Karpas-422 (cell line): ENCODE results near the gene CLEC3B. TPM values are rescaled to one million over a fixed set of nuclear protein-coding genes. Genes with fewer than 3 reads are reported as not detected.

Experiments
- DNase-seq: peaks from one replicate; pipeline ENCODE4 v3.0.0-alpha.2; 2015
- H2AFZ ChIP-seq: fragments of 200-600 bp; sonication (generic); 2 replicates; pipeline ENCODE4 v1.6.1; 2014; ENCODE audit warnings: antibody characterized with exemption, low read length, mixed read lengths
- H3K27ac ChIP-seq: fragments of 200-600 bp; sonication (generic); 2 replicates; pipeline ENCODE4 v1.5.1; 2014; ENCODE audit warnings: mild to moderate bottlenecking, low read length, moderate library complexity
- H3K27me3 ChIP-seq: fragments of 200-600 bp; sonication (generic); 2 replicates; pipeline ENCODE4 v1.6.1; 2014; ENCODE audit warnings: low read length, mixed read lengths
- H3K36me3 ChIP-seq: fragments of 200-600 bp; sonication (generic); 2 replicates; pipeline ENCODE4 v1.6.1; 2014; ENCODE audit warnings: low read length, mixed read lengths; ENCODE audit not compliant: insufficient read depth
- H3K4me1 ChIP-seq: fragments of 200-600 bp; sonication (generic); 2 replicates; pipeline ENCODE4 v1.6.1; 2014; ENCODE audit warnings: mild to moderate bottlenecking, low read length, mixed read lengths
- H3K4me2 ChIP-seq: fragments of 200-600 bp; sonication (generic); 2 replicates; pipeline ENCODE4 v1.6.1; 2014; ENCODE audit warnings: low read length, low read depth, mild to moderate bottlenecking; ENCODE audit not compliant: poor library complexity, severe bottlenecking
- H3K4me3 ChIP-seq: fragments of 200-600 bp; sonication (generic); 2 replicates; pipeline ENCODE4 v1.5.1; 2014; ENCODE audit warnings: mild to moderate bottlenecking, antibody characterized with exemption, low read length, mixed read lengths
- H3K79me2 ChIP-seq: fragments of 200-600 bp; sonication (generic); 2 replicates; pipeline ENCODE4 v1.6.1; 2014; ENCODE audit warnings: mild to moderate bottlenecking, low read length, mixed read lengths
- H3K9ac ChIP-seq: fragments of 200-600 bp; sonication (generic); 2 replicates; pipeline ENCODE4 v1.6.0; 2014; ENCODE audit warnings: low read length
- H3K9me2 ChIP-seq: fragments of 200-600 bp; sonication (generic), shearing (Covaris generic); replicated peaks from 2 replicates; pipeline ENCODE4 v1.6.0; 2014; ENCODE audit warnings: mild to moderate bottlenecking, low read length, moderate library complexity; ENCODE audit not compliant: insufficient read depth
- H3K9me3 ChIP-seq: fragments of 300-700, 200-600 bp; sonication (generic); 2 replicates; pipeline ENCODE4 v1.6.1; 2014; ENCODE audit warnings: low read length, mixed read lengths
- H4K20me1 ChIP-seq: fragments of 200-600 bp; sonication (generic); 2 replicates; pipeline ENCODE4 v1.6.1; 2014; ENCODE audit warnings: mild to moderate bottlenecking, antibody characterized with exemption, low read length, low read depth; ENCODE audit not compliant: insufficient read depth
- total RNA-seq: library from RNA; depleted of rRNA; stranded (reverse); fragments of >200 nt; shearing (Covaris generic); gene quantifications from 2 replicates; pipeline ENCODE4 v1.2.3, GENCODE V29; 2014; ENCODE audit warnings: low replicate concordance

The CLEC3B gene
- total RNA-seq, 1 experiment from 2014 or later = not detected

- no peaks in the 10 kb centered on the region for H3K9me2 ChIP-seq
- no peak overlapping the region for H3K9ac ChIP-seq
- H3K79me2 ChIP-seq = peaks cover 71% of the 10 kb centered on the region
- no peak overlapping the region for H3K27ac ChIP-seq
- no peak overlapping the region for H3K4me2 ChIP-seq
- H3K36me3 ChIP-seq = peaks cover 67% of the 10 kb centered on the region
- no peaks in the 10 kb centered on the region; the same call in 1 of the 2 replicates for H3K4me1 ChIP-seq
- no peak for DNase-seq
- no peak overlapping the region for H3K4me3 ChIP-seq
- no peaks in the 10 kb centered on the region; the same call in 1 of the 2 replicates for H4K20me1 ChIP-seq
- H2AFZ ChIP-seq = no peak overlapping the region
- H3K9me3 ChIP-seq = no peaks in the 10 kb centered on the region
- no peaks in the 10 kb centered on the region for H3K27me3 ChIP-seq
Measured at GRCh38 chr3:44996556-44996969, 29.5 kb upstream of the CLEC3B start.

GRCh38 chr3:44999782-45000181 lies 26.3 kb upstream of the CLEC3B start:
- H3K9ac ChIP-seq = no peak overlapping the region
- no peak overlapping the region for H3K27ac ChIP-seq
- DNase-seq = no peak
- H3K36me3 ChIP-seq = peaks cover 75% of the 10 kb centered on the region
- no peaks in the 10 kb centered on the region for H3K27me3 ChIP-seq
- no peaks in the 10 kb centered on the region for H3K9me3 ChIP-seq
- no peak overlapping the region for H3K4me2 ChIP-seq
- H3K4me3 ChIP-seq = no peak overlapping the region
- no peaks in the 10 kb centered on the region; the same call in 1 of the 2 replicates for H3K4me1 ChIP-seq
- peaks cover 43% of the 10 kb centered on the region for H3K79me2 ChIP-seq
- H4K20me1 ChIP-seq = no peaks in the 10 kb centered on the region; the same call in 1 of the 2 replicates
- no peaks in the 10 kb centered on the region for H3K9me2 ChIP-seq
- H2AFZ ChIP-seq = no peak overlapping the region

DNA sequence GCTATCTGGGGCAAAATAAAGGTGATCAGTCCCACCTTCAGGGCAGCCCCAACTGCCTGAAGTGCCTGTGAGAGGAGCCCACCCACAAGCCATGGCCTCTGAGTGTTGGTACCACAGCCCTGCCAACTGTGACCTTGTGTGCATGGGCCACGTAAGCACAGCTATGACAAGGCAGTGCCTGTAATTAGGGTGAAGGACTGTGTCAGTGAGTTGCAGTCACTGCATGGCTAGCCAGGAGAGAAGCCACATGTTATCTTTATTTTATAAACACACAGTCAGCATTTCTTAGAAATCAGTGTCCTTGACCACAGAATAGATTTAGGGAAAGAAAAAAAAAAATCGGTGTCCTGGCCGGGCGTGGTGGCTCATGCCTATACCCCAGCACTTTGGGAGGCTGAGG lies 25.3 kb upstream of the CLEC3B start:
- Histone ChIP-seq H4K20me1 (no peaks in the 10 kb centered on the region; the same call in 1 of the 2 replicates), H3K4me1 (no peaks in the 10 kb centered on the region; the same call in 1 of the 2 replicates), H3K9me2 (no peaks in the 10 kb centered on the region), H3K9ac (no peak overlapping the region), H3K36me3 (peaks cover 82% of the 10 kb centered on the region), H3K9me3 (no peaks in the 10 kb centered on the region), H2AFZ (no peak overlapping the region), H3K27me3 (no peaks in the 10 kb centered on the region), H3K79me2 (peaks cover 39% of the 10 kb centered on the region), H3K4me2 (no peak overlapping the region), H3K4me3 (no peak overlapping the region), H3K27ac (no peak overlapping the region)
- no peak for DNase-seq

DNA sequence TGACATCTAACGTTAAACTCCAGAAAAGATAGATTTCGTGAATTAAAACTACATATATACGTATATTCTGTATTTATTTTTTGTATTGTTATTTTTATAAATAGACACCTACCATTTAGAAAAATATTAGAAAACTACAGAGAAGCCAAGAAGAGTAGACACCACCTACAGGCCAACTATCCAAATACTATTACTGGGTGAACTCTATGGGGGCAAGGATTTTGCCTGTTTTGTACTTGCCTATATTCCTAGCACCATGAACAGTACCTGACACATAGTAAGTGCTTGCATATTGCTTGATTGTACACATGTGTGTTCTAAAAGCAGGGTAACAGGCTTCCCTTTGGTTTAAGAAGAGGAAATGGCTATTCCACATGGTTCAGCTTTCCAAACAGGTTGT lies 24.4 kb upstream of the CLEC3B start:
- DNase-seq = no peak
- Histone ChIP-seq H3K4me1 (no peaks in the 10 kb centered on the region; the same call in 1 of the 2 replicates), H3K4me3 (no peak overlapping the region), H3K9me3 (no peaks in the 10 kb centered on the region), H2AFZ (no peak overlapping the region), H3K9me2 (no peaks in the 10 kb centered on the region), H3K4me2 (no peak overlapping the region), H3K27me3 (no peaks in the 10 kb centered on the region), H3K27ac (no peak overlapping the region), H3K79me2 (peaks cover 32% of the 10 kb centered on the region), H4K20me1 (no peaks in the 10 kb centered on the region; the same call in 1 of the 2 replicates), H3K36me3 (peaks cover 74% of the 10 kb centered on the region), H3K9ac (no peak overlapping the region)

GRCh38 chr3:45002139-45002660 lies 23.9 kb upstream of the CLEC3B start:
- H3K9ac ChIP-seq = no peak overlapping the region
- H3K9me2 ChIP-seq = no peaks in the 10 kb centered on the region
- H4K20me1 ChIP-seq = no peaks in the 10 kb centered on the region; the same call in 1 of the 2 replicates
- no peak for DNase-seq
- H3K4me2 ChIP-seq = no peak overlapping the region
- H3K27ac ChIP-seq = no peak overlapping the region
- peaks cover 74% of the 10 kb centered on the region for H3K36me3 ChIP-seq
- H3K4me3 ChIP-seq = no peak overlapping the region
- no peaks in the 10 kb centered on the region; the same call in 1 of the 2 replicates for H3K4me1 ChIP-seq
- H3K27me3 ChIP-seq = no peaks in the 10 kb centered on the region
- no peak overlapping the region for H2AFZ ChIP-seq
- no peaks in the 10 kb centered on the region for H3K9me3 ChIP-seq
- H3K79me2 ChIP-seq = peaks cover 28% of the 10 kb centered on the region

- no peaks in the 10 kb centered on the region for H3K9me2 ChIP-seq
- no peaks in the 10 kb centered on the region for H3K27me3 ChIP-seq
- H3K79me2 ChIP-seq = peaks cover 26% of the 10 kb centered on the region
- H2AFZ ChIP-seq = no peak overlapping the region
- H4K20me1 ChIP-seq = no peaks in the 10 kb centered on the region; the same call in 1 of the 2 replicates
- H3K36me3 ChIP-seq = peaks cover 70% of the 10 kb centered on the region
- H3K27ac ChIP-seq = no peak overlapping the region
- H3K4me3 ChIP-seq = no peak overlapping the region
- H3K9ac ChIP-seq = no peak overlapping the region
- DNase-seq = no peak
- no peaks in the 10 kb centered on the region for H3K4me1 ChIP-seq
- no peaks in the 10 kb centered on the region for H3K9me3 ChIP-seq
- H3K4me2 ChIP-seq = no peak overlapping the region
Measured at GRCh38 chr3:45002720-45003119, 23.4 kb upstream of the CLEC3B start.

DNA sequence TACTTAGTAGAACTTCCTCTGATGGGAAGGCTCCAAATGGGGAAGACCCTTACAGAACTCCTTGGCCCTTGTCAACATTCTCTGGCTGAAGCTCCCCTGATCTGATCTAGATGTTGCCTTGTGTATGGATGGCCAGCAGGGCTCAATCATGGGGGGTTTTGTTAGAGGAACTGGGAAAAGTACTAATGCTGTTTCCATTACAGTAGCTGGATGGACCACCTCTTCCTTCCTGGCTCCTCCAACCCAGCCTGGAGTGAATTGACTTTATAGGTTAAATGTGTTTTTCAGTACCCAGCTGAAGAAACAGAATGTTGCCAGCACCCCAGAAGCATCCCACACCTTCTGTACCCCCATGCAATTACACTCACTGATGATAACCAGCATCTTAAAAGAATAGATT lies 22.7 kb upstream of the CLEC3B start:
- Histone ChIP-seq H3K4me1 (no peaks in the 10 kb centered on the region), H3K9me2 (no peaks in the 10 kb centered on the region), H3K4me3 (no peak overlapping the region), H3K4me2 (no peak overlapping the region), H2AFZ (no peak overlapping the region), H3K36me3 (peaks cover 75% of the 10 kb centered on the region), H3K9ac (no peak overlapping the region), H4K20me1 (no peaks in the 10 kb centered on the region; the same call in 1 of the 2 replicates), H3K79me2 (peaks cover 22% of the 10 kb centered on the region), H3K27me3 (no peaks in the 10 kb centered on the region), H3K27ac (no peak overlapping the region), H3K9me3 (no peaks in the 10 kb centered on the region)
- no peak for DNase-seq

DNA sequence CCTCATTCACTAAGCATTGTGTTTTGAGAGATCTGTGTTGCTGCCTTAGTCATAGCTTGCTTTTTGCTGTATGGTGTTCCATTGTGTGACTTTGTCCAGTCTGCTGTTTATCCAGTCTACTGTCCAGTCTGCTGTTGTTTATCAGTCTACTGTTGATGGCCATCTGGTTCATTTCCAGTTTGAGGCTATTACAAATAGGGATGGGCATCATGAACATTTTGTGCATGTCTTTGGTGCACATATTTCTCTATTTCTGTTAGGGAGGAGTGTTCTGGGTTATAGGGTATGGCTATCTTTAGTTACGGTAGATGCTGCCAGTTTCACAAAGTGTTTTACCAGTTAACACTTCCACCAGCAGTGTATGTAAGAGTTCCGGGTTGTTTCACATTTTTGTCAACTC lies 22.2 kb upstream of the CLEC3B start:
- H3K9ac ChIP-seq = no peak overlapping the region
- no peak for DNase-seq
- H3K27ac ChIP-seq = no peak overlapping the region
- H3K4me1 ChIP-seq = no peaks in the 10 kb centered on the region
- H3K79me2 ChIP-seq = peaks cover 19% of the 10 kb centered on the region
- H3K4me2 ChIP-seq = no peak overlapping the region
- H3K4me3 ChIP-seq = no peak overlapping the region
- H4K20me1 ChIP-seq = no peaks in the 10 kb centered on the region; the same call in 1 of the 2 replicates
- no peaks in the 10 kb centered on the region for H3K27me3 ChIP-seq
- no peaks in the 10 kb centered on the region for H3K9me3 ChIP-seq
- H3K9me2 ChIP-seq = no peaks in the 10 kb centered on the region
- no peak overlapping the region for H2AFZ ChIP-seq
- peaks cover 76% of the 10 kb centered on the region for H3K36me3 ChIP-seq
